NCI-H2196 treated with DMSO at 0.1 percent for 48 hours (cell line): ENCODE data around the gene TECPR1.

Experiments
- DNase-seq: peaks from one replicate; lab custom pipeline; 2025; ENCODE audit not compliant: unreplicated experiment; lab: John Stamatoyannopoulos, UW

Gene TECPR1

GRCh38 chr7:98251601-98252424 is at the start of gene TECPR1:
TSS of gene TECPR1 (minus strand) at chr7:98252232. CDS start at chr7:98246146, 6,086 bp downstream.
- DNase-seq = peak; percentile 87

- no peak for DNase-seq
These were observed 48.8 kb upstream of the TECPR1 start for GRCh38 chr7:98300595-98301372.

- DNase-seq = no peak
These were observed 45.7 kb upstream of the TECPR1 start for GRCh38 chr7:98297626-98298286.

GRCh38 chr7:98296833-98297232 is 44.8 kb upstream of the TECPR1 start:
- no peak for DNase-seq

- DNase-seq = no peak
These were observed 43.6 kb upstream of the TECPR1 start for GRCh38 chr7:98295467-98296192.

GRCh38 chr7:98294798-98295382 is 42.9 kb upstream of the TECPR1 start:
- peak; percentile 68 for DNase-seq

- no peak for DNase-seq
These were observed 42.3 kb upstream of the TECPR1 start for GRCh38 chr7:98294326-98294725.

GRCh38 chr7:98293746-98294145 is 41.7 kb upstream of the TECPR1 start:
- no peak for DNase-seq

GRCh38 chr7:98293265-98293664 is 41.2 kb upstream of the TECPR1 start:
- DNase-seq = no peak

- DNase-seq = no peak
These were observed 39.7 kb upstream of the TECPR1 start for GRCh38 chr7:98291717-98292116.

GRCh38 chr7:98289333-98289875 is 37.4 kb upstream of the TECPR1 start:
- no peak for DNase-seq

GRCh38 chr7:98288064-98288823 is 36.2 kb upstream of the TECPR1 start:
- no peak for DNase-seq

- DNase-seq = peak; percentile 7
These were observed 35.5 kb upstream of the TECPR1 start for GRCh38 chr7:98287486-98287959.

GRCh38 chr7:98286701-98287485 is 34.9 kb upstream of the TECPR1 start:
- no peak for DNase-seq

- no peak for DNase-seq
These were observed 34.1 kb upstream of the TECPR1 start for GRCh38 chr7:98286093-98286539.

- no peak for DNase-seq
These were observed 33.4 kb upstream of the TECPR1 start for GRCh38 chr7:98285157-98286092.

- no peak for DNase-seq
These were observed 32.5 kb upstream of the TECPR1 start for GRCh38 chr7:98284335-98285036.
